Fibroblast of skin of left biceps (primary cell): ENCODE measurements around the gene SCG3.

Experiments used
- DNase-seq, 2 experiments: peaks; one replicate each; pipeline ENCODE4 v3.0.0-alpha.2; 2013; ENCODE audit warnings: low read depth in 2 of 2

Gene SCG3

GRCh38 chr15:51678096-51678495 lies 3.2 kb upstream of the SCG3 start:
- DNase-seq, result no peak

GRCh38 chr15:51680321-51680720 lies 982 bp upstream of the SCG3 start:
- no peak for DNase-seq

GRCh38 chr15:51687565-51687964 lies 6.3 kb downstream of the SCG3 start:
- no peak for DNase-seq

- DNase-seq, result no peak
These were observed 7.6 kb downstream of the SCG3 start for GRCh38 chr15:51688863-51689262.

- no peak for DNase-seq
These were observed 10.9 kb downstream of the SCG3 start for GRCh38 chr15:51692154-51692553.

GRCh38 chr15:51696566-51696965 lies 15.3 kb downstream of the SCG3 start:
- DNase-seq, result no peak

GRCh38 chr15:51697163-51697562 lies 15.9 kb downstream of the SCG3 start:
- DNase-seq, result no peak

GRCh38 chr15:51699373-51699772 lies 18.1 kb downstream of the SCG3 start:
- DNase-seq, result no peak

GRCh38 chr15:51702710-51703109 lies 21.4 kb downstream of the SCG3 start:
- no peak for DNase-seq

GRCh38 chr15:51706291-51706690 lies 25.0 kb downstream of the SCG3 start:
- DNase-seq, result peak in 1 of 2 experiments; percentile 16

- DNase-seq, result no peak
These were observed 25.8 kb downstream of the SCG3 start for GRCh38 chr15:51706926-51707608.

- DNase-seq, result no peak
These were observed 26.7 kb downstream of the SCG3 start for GRCh38 chr15:51708013-51708412.

GRCh38 chr15:51709031-51709430 lies 27.7 kb downstream of the SCG3 start:
- DNase-seq, result no peak

- DNase-seq, result no peak
These were observed 32.9 kb downstream of the SCG3 start for GRCh38 chr15:51714162-51714561.

GRCh38 chr15:51714911-51715310 lies 33.6 kb downstream of the SCG3 start:
- no peak for DNase-seq

GRCh38 chr15:51718219-51718618 lies 36.9 kb downstream of the SCG3 start:
- no peak for DNase-seq

GRCh38 chr15:51718746-51719145 lies 37.4 kb downstream of the SCG3 start:
- DNase-seq, result no peak

- no peak for DNase-seq
These were observed 39.1 kb downstream of the SCG3 start for GRCh38 chr15:51720201-51720995.

- no peak for DNase-seq
These were observed 40.1 kb downstream of the SCG3 start for GRCh38 chr15:51721199-51721960.

- no peak for DNase-seq
These were observed 42.9 kb downstream of the SCG3 start for GRCh38 chr15:51724199-51724598.

GRCh38 chr15:51724673-51725072 lies 43.4 kb downstream of the SCG3 start:
- no peak for DNase-seq

- peak; percentile 62 to 64 for DNase-seq
These were observed 45.2 kb downstream of the SCG3 start for GRCh38 chr15:51726302-51727073.
